Measurements from ENCODE around the gene SSTR5. TPM values are rescaled to one million over a fixed set of nuclear protein-coding genes. Genes with fewer than 3 reads are reported as not detected.

SSTR5 gene
- total RNA-seq, 5 donors from 2014 or later (not counting 1 experiment from before 2014, with no cell fraction given): not detected

DNA sequence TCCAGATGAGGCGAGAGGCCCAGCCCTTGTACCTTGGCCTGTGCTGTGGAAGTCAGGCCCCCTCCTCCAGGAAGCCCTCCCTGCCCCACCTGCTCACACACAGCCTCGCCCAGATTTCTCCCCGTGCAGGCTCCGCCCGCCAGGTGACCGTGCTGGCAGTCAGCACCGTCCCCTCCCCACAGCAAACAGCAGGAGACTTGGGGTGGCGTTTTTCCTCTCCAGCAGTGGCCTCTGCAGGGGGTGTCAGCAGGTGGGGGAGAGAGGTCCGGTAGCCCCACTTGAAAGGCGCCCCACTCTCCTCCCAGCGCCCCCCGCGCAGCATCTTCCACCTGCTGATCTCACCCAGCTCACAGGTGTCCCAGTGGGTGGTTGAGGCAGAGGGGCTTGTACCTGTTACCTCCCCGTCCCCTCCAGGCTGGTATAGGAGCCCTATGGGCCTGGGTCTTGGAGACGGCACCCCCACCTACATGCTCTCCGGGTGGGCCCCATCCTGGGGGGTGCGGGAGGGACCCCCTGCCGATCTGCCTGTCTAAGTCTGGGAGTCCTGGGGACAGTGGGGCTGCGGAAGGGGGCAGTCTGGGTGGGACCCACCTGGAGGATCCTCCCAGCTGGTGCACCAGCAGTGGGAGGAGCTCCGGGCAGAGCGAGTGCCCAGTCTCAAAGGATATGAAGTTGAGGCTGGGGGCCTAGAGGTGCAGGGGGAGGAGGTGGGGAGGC, 27.7 kb downstream of the SSTR5 start:
- Histone ChIP-seq H3K4me1 (ENCODE audit: control insufficient read depth in 1 of 2, extremely low read depth in 1 of 2, insufficient read depth in 2 of 2, low read length in 2 of 2) (peaks cover 0 to 8% of the 10 kb centered on the region in 2 experiments), H3K27me3 (replicated peaks in 1 of 2; ENCODE audit: control insufficient read depth in 2 of 2, extremely low read depth in 1 of 2, insufficient read depth in 2 of 2, low read length in 1 of 2) (peaks cover 2 to 69% of the 10 kb centered on the region in 2 experiments), H3K9me3 (no peaks in the 10 kb centered on the region), H3K4me3 (ENCODE audit: control insufficient read depth in 1 of 2, extremely low read depth in 1 of 2, low read length in 1 of 2) (no peak overlapping the region), H3K27ac (ENCODE audit: low read length) (no peak overlapping the region), H3K36me3 (ENCODE audit: control insufficient read depth in 2 of 2, extremely low read depth in 1 of 2, insufficient read depth in 1 of 2, low read length in 1 of 2) (no peaks in the 10 kb centered on the region)
- no peaks in the 10 kb centered on the region for H3K36me3 Mint-ChIP-seq
- POLR2A ChIA-PET: no interaction called here
- H3K9me3 Mint-ChIP-seq: no peaks in the 10 kb centered on the region
- DNase-seq (no peak), ATAC-seq (replicated peaks in 1 of 4) (no peak)
- H3K4me1 Mint-ChIP-seq: no peaks in the 10 kb centered on the region
- peaks cover 0 to 16% of the 10 kb centered on the region in 2 donors for H3K27me3 Mint-ChIP-seq
- WGBS (ENCODE audit: insufficient coverage): 67% methylated on average over 4 of the region's 21 CpGs
- no peak overlapping the region for H3K27ac Mint-ChIP-seq
- no peak overlapping the region for H3K4me3 Mint-ChIP-seq
- CTCF ChIA-PET: interaction anchor here in 1 of 2 donors (0.6 kb wide), 1 partner anchor 42 kb away, joined by 4 read pairs; no protein-coding TSS in a partner anchor

DNA sequence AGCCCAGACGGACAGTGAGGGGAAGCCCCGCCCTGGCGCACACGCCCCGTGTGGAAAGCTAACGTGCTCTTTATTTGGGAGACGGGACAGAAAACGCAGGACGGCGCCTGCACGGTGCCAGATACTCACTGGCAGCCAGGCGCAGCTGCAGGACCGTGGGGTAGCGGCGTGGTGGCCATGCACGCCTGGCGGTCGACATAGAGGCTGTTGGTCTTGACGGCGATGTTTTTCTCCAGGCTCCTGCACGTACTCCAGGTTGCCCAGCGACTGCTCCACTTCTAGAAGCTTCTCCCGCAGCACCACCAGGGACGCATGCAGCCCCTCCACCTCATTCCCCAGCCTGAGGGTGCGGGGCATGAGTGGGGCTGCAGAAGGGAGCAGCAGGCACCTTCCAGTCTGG, 28.6 kb downstream of the SSTR5 start:
- no peak overlapping the region for H3K27ac ChIP-seq (ENCODE audit: low read length)
- H3K9me3 Mint-ChIP-seq: no peaks in the 10 kb centered on the region
- H3K4me3 ChIP-seq (ENCODE audit: control insufficient read depth in 1 of 2, extremely low read depth in 1 of 2, low read length in 1 of 2): no peak overlapping the region
- no peak overlapping the region for H3K4me3 Mint-ChIP-seq
- ChIA-PET POLR2A (no interaction called here), CTCF (no interaction called here)
- DNase-seq (no peak), ATAC-seq (replicated peaks in 1 of 4) (no peak)
- peaks cover 0 to 20% of the 10 kb centered on the region in 2 donors for H3K27me3 Mint-ChIP-seq
- H3K27ac Mint-ChIP-seq: no peak overlapping the region
- H3K4me1 Mint-ChIP-seq: no peaks in the 10 kb centered on the region
- H3K27me3 ChIP-seq (replicated peaks in 1 of 2; ENCODE audit: control insufficient read depth in 2 of 2, extremely low read depth in 1 of 2, insufficient read depth in 2 of 2, low read length in 1 of 2): peaks cover 2 to 77% of the 10 kb centered on the region in 2 experiments
- peaks cover 0 to 8% of the 10 kb centered on the region in 2 experiments for H3K4me1 ChIP-seq (ENCODE audit: control insufficient read depth in 1 of 2, extremely low read depth in 1 of 2, insufficient read depth in 2 of 2, low read length in 2 of 2)
- no peaks in the 10 kb centered on the region for H3K9me3 ChIP-seq
- 67% methylated on average over 19 of the region's 25 CpGs for WGBS (ENCODE audit: insufficient coverage)
- H3K36me3 Mint-ChIP-seq: no peaks in the 10 kb centered on the region
- no peaks in the 10 kb centered on the region for H3K36me3 ChIP-seq (ENCODE audit: control insufficient read depth in 2 of 2, extremely low read depth in 1 of 2, insufficient read depth in 1 of 2, low read length in 1 of 2)

DNA sequence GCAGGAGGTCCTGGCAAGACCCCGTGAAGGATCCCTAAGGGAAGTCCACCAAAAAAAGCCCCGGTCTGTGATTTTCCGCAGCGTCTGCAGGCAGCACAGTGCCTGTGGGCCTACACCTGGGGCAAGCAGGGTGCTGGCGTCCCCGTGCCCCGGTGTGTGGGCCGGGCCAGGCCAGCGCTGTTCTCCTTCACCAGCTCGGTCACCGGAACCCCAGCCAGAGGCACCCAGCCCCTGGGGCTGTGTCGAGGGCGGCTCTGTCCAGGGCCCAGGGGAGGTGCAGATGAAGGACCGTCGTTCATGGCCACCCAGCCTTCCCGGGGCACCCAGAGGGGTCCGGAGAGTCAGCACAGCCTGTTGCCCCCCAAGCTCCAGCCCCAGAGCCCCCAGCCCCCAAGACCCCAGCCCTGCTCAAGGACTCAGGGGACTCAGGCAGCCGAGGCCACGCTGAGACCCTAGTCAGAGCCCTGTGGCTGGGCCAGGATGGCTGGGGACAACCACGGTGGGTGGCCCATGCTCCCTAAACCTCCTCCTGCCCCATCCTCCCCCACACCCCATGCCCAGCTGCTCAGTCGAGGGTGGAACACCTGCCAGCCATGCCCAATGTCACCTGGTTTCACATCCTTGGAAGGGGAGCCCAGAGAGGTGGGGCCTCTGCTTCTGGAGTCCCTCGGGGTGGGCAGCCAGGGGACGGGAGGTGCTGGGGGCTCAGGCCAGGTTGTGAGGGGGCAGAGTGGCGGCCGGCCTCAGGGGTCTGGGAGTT, 29.2 kb downstream of the SSTR5 start:
- ChIA-PET POLR2A (no interaction called here), CTCF (interaction anchor here in 1 of 2 donors (0.5 to 0.6 kb wide), 2 partner anchors 60 to 484 kb away, joined by 4 to 5 read pairs; no protein-coding TSS in a partner anchor)
- WGBS (ENCODE audit: insufficient coverage): 62% methylated on average over 20 of the region's 25 CpGs
- peaks cover 0 to 21% of the 10 kb centered on the region in 2 donors for H3K27me3 Mint-ChIP-seq
- no peaks in the 10 kb centered on the region for H3K36me3 Mint-ChIP-seq
- no peaks in the 10 kb centered on the region for H3K9me3 ChIP-seq
- H3K4me3 Mint-ChIP-seq: no peak overlapping the region
- DNase-seq: no peak
- no peak overlapping the region for H3K27ac ChIP-seq (ENCODE audit: low read length)
- no peaks in the 10 kb centered on the region for H3K36me3 ChIP-seq (ENCODE audit: control insufficient read depth in 2 of 2, extremely low read depth in 1 of 2, insufficient read depth in 1 of 2, low read length in 1 of 2)
- ATAC-seq (replicated peaks in 1 of 4): no peak
- H3K4me1 Mint-ChIP-seq: no peaks in the 10 kb centered on the region
- H3K4me1 ChIP-seq (ENCODE audit: control insufficient read depth in 1 of 2, extremely low read depth in 1 of 2, insufficient read depth in 2 of 2, low read length in 2 of 2): peaks cover 0 to 8% of the 10 kb centered on the region in 2 experiments
- H3K9me3 Mint-ChIP-seq: no peaks in the 10 kb centered on the region
- no peak overlapping the region for H3K4me3 ChIP-seq (ENCODE audit: control insufficient read depth in 1 of 2, extremely low read depth in 1 of 2, low read length in 1 of 2)
- H3K27me3 ChIP-seq (replicated peaks in 1 of 2; ENCODE audit: control insufficient read depth in 2 of 2, extremely low read depth in 1 of 2, insufficient read depth in 2 of 2, low read length in 1 of 2): peaks cover 2 to 80% of the 10 kb centered on the region in 2 experiments
- H3K27ac Mint-ChIP-seq: no peak overlapping the region

DNA sequence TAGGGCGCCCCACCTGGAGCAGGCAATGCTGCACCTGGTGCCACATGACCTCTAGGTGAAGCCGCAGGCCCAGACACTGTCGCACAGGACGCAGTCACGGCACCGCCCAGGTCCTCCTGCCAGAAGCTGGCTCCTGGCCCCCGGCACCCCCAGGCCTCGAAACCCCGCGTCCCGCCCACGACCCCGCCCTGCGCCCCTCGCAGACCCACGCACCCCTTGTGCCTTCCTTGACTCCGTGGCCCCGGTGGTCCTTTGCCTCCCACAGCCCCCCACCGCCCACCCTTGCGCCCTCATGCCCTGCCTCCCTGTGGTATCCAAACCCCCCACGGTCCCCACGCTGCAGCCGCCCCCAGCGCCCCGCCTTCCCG, 29.8 kb downstream of the SSTR5 start:
- no peak overlapping the region for H3K27ac Mint-ChIP-seq
- Histone ChIP-seq H3K27me3 (replicated peaks in 1 of 2; ENCODE audit: control insufficient read depth in 2 of 2, extremely low read depth in 1 of 2, insufficient read depth in 2 of 2, low read length in 1 of 2) (peaks cover 2 to 80% of the 10 kb centered on the region in 2 experiments), H3K36me3 (ENCODE audit: control insufficient read depth in 2 of 2, extremely low read depth in 1 of 2, insufficient read depth in 1 of 2, low read length in 1 of 2) (no peaks in the 10 kb centered on the region), H3K27ac (ENCODE audit: low read length) (no peak overlapping the region), H3K9me3 (no peaks in the 10 kb centered on the region), H3K4me3 (ENCODE audit: control insufficient read depth in 1 of 2, extremely low read depth in 1 of 2, low read length in 1 of 2) (no peak overlapping the region), H3K4me1 (ENCODE audit: control insufficient read depth in 1 of 2, extremely low read depth in 1 of 2, insufficient read depth in 2 of 2, low read length in 2 of 2) (peaks cover 0 to 8% of the 10 kb centered on the region in 2 experiments)
- ChIA-PET POLR2A (no interaction called here), CTCF (interaction anchor here in 1 of 2 donors (0.5 kb wide), 1 partner anchor 61 kb away, joined by 4 read pairs; no protein-coding TSS in a partner anchor)
- no peak overlapping the region for H3K4me3 Mint-ChIP-seq
- DNase-seq (no peak), ATAC-seq (replicated peaks in 1 of 4) (no peak)
- peaks cover 0 to 23% of the 10 kb centered on the region in 2 donors for H3K27me3 Mint-ChIP-seq
- H3K36me3 Mint-ChIP-seq: no peaks in the 10 kb centered on the region
- WGBS (ENCODE audit: insufficient coverage): 71% methylated on average over 9 of the region's 26 CpGs
- H3K4me1 Mint-ChIP-seq: no peaks in the 10 kb centered on the region
- H3K9me3 Mint-ChIP-seq: no peaks in the 10 kb centered on the region

DNA sequence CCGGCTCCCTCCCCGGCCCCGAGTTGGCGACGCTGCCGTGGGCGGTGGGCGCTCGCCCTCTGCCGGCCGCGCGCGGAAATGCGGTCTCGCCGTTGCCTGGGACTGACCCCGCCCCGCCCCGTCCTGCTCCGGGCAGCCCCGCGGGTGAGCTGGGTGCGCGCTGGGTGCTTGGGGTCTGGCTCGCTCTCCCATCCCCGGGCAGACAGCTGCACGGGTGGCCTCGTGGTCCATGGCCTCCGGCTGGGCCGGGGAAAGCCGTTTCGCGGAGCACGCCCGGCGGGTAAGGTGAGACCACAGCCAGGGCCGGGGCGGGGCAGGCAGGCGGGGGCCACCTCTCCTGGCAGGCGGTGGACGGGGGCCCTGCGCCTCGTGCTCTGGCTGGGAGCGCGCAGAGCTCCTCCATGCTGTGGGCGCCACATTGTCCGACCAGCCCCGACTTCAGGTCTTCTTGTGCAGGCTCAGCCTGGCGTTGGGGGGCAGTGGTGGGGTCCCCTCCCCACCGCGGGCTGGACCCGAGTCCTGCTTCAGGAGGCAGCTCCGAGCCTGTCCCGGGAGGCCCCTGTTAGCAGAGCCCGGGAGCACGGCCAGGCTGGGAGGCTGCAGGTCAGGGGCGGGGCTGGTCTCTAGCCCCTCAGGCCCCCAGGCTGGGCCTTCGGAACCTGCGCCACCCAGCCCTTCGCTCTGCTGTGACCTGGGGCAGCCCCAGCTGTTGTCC, 30.5 kb downstream of the SSTR5 start:
- Histone ChIP-seq H3K4me3 (ENCODE audit: control insufficient read depth in 1 of 2, extremely low read depth in 1 of 2, low read length in 1 of 2) (no peak overlapping the region), H3K27ac (ENCODE audit: low read length) (no peak overlapping the region), H3K36me3 (ENCODE audit: control insufficient read depth in 2 of 2, extremely low read depth in 1 of 2, insufficient read depth in 1 of 2, low read length in 1 of 2) (no peaks in the 10 kb centered on the region), H3K4me1 (ENCODE audit: control insufficient read depth in 1 of 2, extremely low read depth in 1 of 2, insufficient read depth in 2 of 2, low read length in 2 of 2) (peaks cover 0 to 8% of the 10 kb centered on the region in 2 experiments), H3K27me3 (replicated peaks in 1 of 2; ENCODE audit: control insufficient read depth in 2 of 2, extremely low read depth in 1 of 2, insufficient read depth in 2 of 2, low read length in 1 of 2) (peaks cover 2 to 88% of the 10 kb centered on the region in 2 experiments), H3K9me3 (no peaks in the 10 kb centered on the region)
- CTCF ChIA-PET: interaction anchor here in 1 of 2 donors (0.5 to 0.9 kb wide), 4 partner anchors 9 to 391 kb away, joined by 3 to 6 read pairs (median 4); no protein-coding TSS in a partner anchor
- Mint-ChIP-seq H3K4me1 (no peaks in the 10 kb centered on the region), H3K9me3 (no peaks in the 10 kb centered on the region), H3K27me3 (peaks cover 0 to 23% of the 10 kb centered on the region in 2 donors), H3K36me3 (no peaks in the 10 kb centered on the region), H3K27ac (no peak overlapping the region), H3K4me3 (no peak overlapping the region)
- POLR2A ChIA-PET: no interaction called here
- WGBS (ENCODE audit: insufficient coverage): 6% methylated on average over 60 of the region's 61 CpGs
- DNase-seq: peak in 34 of 35 experiments; percentile 15 to 82 (median 58)
- peak; percentile 71 to 85 (median 81) for ATAC-seq (replicated peaks in 1 of 4)

DNA sequence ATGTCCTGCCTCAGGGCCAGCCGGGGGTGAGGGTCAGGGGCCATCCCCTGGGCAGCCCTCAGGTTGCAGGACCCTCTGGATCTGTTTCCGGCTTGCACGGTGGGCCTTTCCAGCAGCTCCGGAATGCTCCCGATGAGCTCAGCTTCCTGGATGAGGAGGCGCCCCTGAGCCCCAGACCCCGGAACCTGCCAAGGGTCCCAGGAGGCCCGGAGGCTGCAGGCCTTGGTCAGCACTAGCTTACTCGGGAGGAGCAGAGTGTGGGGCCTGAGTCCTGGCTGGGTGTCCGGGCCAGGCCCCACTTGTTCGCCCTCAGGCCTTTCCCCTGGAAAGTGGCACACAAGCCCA, 31.1 kb downstream of the SSTR5 start:
- H3K4me1 ChIP-seq (ENCODE audit: control insufficient read depth in 1 of 2, extremely low read depth in 1 of 2, insufficient read depth in 2 of 2, low read length in 2 of 2): peaks cover 0 to 8% of the 10 kb centered on the region in 2 experiments
- Mint-ChIP-seq H3K36me3 (no peaks in the 10 kb centered on the region), H3K9me3 (no peaks in the 10 kb centered on the region), H3K4me1 (no peaks in the 10 kb centered on the region), H3K27me3 (peaks cover 0 to 23% of the 10 kb centered on the region in 2 donors), H3K27ac (no peak overlapping the region), H3K4me3 (no peak overlapping the region)
- ATAC-seq (replicated peaks in 1 of 4) (no peak), DNase-seq (no peak)
- no peak overlapping the region for H3K4me3 ChIP-seq (ENCODE audit: control insufficient read depth in 1 of 2, extremely low read depth in 1 of 2, low read length in 1 of 2)
- POLR2A ChIA-PET: no interaction called here
- H3K27ac ChIP-seq (ENCODE audit: low read length): no peak overlapping the region
- H3K9me3 ChIP-seq: no peaks in the 10 kb centered on the region
- H3K36me3 ChIP-seq (ENCODE audit: control insufficient read depth in 2 of 2, extremely low read depth in 1 of 2, insufficient read depth in 1 of 2, low read length in 1 of 2): no peaks in the 10 kb centered on the region
- CTCF ChIA-PET: interaction anchor here in 1 of 2 donors (0.5 to 0.9 kb wide), 2 partner anchors 8 to 300 kb away, joined by 3 to 4 read pairs; no protein-coding TSS in a partner anchor
- H3K27me3 ChIP-seq (replicated peaks in 1 of 2; ENCODE audit: control insufficient read depth in 2 of 2, extremely low read depth in 1 of 2, insufficient read depth in 2 of 2, low read length in 1 of 2): peaks cover 2 to 90% of the 10 kb centered on the region in 2 experiments
- WGBS (ENCODE audit: insufficient coverage): 31% methylated on average over 11 of the region's 11 CpGs
